ENCODE results near the gene SORCS3.

GRCh38 chr10:104689547-104689946, 48.5 kb downstream of the SORCS3 start:
- TF ChIP-seq CTCF (IDR thresholded peaks at IDR 0.05) (no peak), EZH2 (IDR thresholded peaks at IDR 0.05) (no peak)

Measured in neural progenitor cell (in vitro differentiated cells).